ENCODE results near the gene HMGN2.

Gene HMGN2

DNA sequence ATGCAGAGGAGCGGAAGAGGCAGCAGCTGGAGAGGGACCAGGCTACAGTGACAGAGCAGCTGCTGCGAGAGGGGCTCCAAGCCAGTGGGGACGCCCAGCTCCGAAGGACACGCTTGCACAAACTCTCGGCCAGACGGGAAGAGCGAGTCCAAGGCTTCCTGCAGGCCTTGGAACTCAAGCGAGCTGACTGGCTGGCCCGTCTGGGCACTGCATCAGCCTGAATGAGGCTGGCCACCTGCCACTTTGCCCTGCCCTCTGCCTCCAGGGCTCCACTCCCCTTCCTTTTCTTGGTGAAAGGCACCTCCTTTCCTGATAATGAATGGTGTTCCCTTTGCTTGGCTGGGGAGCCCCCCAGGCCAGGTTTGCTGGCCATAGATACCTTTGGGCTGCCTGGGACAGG, 3.3 kb upstream of the HMGN2 start:
- Histone ChIP-seq H3K4me3 (ENCODE audit: low read length) (no peak overlapping the region), H3K9ac (ENCODE audit: low read length) (no peak overlapping the region)

DNA sequence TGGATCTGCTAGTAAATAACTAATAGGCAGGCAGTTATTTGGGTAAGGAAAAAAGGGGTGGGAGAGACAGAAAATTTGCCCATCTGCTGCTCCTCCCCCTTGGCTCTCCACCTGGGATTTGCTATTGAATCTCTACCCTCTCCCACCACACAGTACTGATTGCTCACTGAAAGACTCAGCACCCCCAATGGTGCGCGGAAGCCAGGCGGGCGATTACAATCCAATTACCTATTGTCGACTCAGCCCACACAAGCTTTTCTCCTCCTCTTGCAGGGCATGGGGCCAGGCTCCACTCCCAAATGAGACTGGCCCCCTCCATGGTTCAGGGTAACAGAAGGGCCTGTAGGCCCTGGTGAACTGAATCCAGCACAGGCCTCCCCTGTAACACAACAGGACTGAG, 2.7 kb upstream of the HMGN2 start:
- Histone ChIP-seq H3K4me3 (ENCODE audit: low read length) (no peak overlapping the region), H3K9me3 (ENCODE audit: control insufficient read depth, low read length) (no peaks in the 10 kb centered on the region), H3K4me1 (ENCODE audit: control insufficient read depth, insufficient read depth, low read length) (peaks cover 21% of the 10 kb centered on the region), H3K36me3 (ENCODE audit: control insufficient read depth, insufficient read depth, low read length) (peaks cover 28% of the 10 kb centered on the region), H3K9ac (ENCODE audit: low read length) (no peak overlapping the region), H3K27me3 (ENCODE audit: control insufficient read depth, insufficient read depth, low read length) (no peaks in the 10 kb centered on the region)

More for the DNA sequence above, 3.3 kb upstream of the HMGN2 start:
- H3K4me1 ChIP-seq (ENCODE audit: control insufficient read depth, insufficient read depth, low read length): peaks cover 16% of the 10 kb centered on the region
- H3K9me3 ChIP-seq (ENCODE audit: control insufficient read depth, low read length): no peaks in the 10 kb centered on the region
- H3K27me3 ChIP-seq (ENCODE audit: control insufficient read depth, insufficient read depth, low read length): no peaks in the 10 kb centered on the region
- peaks cover 24% of the 10 kb centered on the region for H3K36me3 ChIP-seq (ENCODE audit: control insufficient read depth, insufficient read depth, low read length)

DNA sequence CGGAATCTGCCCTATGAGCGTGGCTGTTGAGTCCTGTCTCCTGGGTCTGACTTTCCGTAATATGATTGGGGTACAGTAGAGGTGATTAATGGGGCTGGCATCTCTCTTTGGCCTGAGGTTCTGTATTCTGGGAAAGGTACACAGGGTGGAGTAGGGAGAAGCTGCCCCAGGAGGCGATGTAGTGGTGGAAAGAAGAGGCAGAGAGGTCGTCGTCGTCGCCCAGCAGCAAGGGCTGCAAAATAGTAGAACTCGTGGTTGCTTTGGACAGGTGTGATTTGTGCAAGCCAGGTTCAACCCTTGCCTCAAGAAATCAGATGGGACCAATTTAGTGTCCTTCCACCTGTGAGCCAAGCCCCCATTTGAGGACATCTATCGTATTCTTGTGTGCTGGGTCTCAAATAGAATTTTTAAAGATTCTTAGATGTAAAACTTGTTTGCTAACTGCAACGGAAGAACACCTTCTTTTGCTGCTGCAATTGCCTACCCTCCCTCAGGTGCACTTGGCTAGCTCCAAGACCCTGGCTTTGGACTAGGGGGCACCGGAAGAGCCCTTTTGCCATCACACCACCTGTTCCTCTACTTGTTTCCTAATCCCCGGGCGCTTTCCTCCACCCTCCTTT, 1.3 kb upstream of the HMGN2 start:
- Histone ChIP-seq H3K27me3 (ENCODE audit: control insufficient read depth, insufficient read depth, low read length) (no peaks in the 10 kb centered on the region), H3K9me3 (ENCODE audit: control insufficient read depth, low read length) (no peaks in the 10 kb centered on the region), H3K4me3 (ENCODE audit: low read length) (peak overlapping the region; percentile 64), H3K36me3 (ENCODE audit: control insufficient read depth, insufficient read depth, low read length) (peaks cover 17% of the 10 kb centered on the region), H3K4me1 (ENCODE audit: control insufficient read depth, insufficient read depth, low read length) (peaks cover 24% of the 10 kb centered on the region), H3K9ac (ENCODE audit: low read length) (peak overlapping the region; percentile 57)

DNA sequence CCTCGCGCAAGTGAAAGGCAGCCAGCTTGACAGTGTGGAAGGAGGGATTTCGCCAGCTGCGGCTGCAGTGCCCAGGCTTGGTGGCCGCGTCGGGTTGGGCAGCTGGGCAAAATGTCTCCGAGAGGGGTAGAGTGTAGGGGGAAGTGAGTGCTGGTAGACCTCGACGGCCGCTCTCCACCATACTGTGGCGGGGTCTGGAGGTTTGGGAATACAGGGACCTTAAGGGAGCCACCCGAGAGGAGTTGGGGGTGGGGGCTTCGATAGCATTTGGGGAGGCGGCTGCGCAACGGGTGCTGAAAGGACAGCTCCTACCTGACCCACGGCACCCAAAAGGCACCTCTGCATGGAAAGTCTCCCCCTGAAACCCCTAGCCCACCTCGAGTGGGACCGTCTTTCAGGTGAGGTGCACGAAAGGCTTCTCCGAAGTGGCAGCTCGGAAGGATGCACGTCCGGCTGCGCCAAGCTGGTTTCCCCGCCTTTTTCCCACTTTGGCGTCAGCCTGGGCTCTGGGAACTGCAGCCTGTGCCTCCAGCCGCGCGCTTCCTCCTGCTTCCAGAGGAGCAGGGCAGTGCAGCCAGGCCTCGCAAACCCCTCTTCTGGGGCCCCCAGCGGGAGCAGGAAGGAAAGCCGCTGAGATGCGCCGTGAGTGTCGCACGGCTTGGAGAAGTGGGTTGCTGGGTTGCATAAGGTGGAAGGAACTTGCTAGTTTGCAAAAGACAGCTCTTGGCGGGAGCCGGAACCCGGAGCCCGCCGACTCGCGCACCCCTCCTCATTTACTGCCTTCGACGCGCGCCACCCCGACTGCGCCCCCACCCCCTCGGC, 531 bp upstream of the HMGN2 start:
- Histone ChIP-seq H3K4me3 (ENCODE audit: low read length) (peak overlapping the region; percentile 64), H3K27me3 (ENCODE audit: control insufficient read depth, insufficient read depth, low read length) (no peaks in the 10 kb centered on the region), H3K36me3 (ENCODE audit: control insufficient read depth, insufficient read depth, low read length) (peaks cover 17% of the 10 kb centered on the region), H3K9ac (ENCODE audit: low read length) (peak overlapping the region; percentile 57), H3K4me1 (ENCODE audit: control insufficient read depth, insufficient read depth, low read length) (peaks cover 24% of the 10 kb centered on the region), H3K9me3 (ENCODE audit: control insufficient read depth, low read length) (no peaks in the 10 kb centered on the region)

DNA sequence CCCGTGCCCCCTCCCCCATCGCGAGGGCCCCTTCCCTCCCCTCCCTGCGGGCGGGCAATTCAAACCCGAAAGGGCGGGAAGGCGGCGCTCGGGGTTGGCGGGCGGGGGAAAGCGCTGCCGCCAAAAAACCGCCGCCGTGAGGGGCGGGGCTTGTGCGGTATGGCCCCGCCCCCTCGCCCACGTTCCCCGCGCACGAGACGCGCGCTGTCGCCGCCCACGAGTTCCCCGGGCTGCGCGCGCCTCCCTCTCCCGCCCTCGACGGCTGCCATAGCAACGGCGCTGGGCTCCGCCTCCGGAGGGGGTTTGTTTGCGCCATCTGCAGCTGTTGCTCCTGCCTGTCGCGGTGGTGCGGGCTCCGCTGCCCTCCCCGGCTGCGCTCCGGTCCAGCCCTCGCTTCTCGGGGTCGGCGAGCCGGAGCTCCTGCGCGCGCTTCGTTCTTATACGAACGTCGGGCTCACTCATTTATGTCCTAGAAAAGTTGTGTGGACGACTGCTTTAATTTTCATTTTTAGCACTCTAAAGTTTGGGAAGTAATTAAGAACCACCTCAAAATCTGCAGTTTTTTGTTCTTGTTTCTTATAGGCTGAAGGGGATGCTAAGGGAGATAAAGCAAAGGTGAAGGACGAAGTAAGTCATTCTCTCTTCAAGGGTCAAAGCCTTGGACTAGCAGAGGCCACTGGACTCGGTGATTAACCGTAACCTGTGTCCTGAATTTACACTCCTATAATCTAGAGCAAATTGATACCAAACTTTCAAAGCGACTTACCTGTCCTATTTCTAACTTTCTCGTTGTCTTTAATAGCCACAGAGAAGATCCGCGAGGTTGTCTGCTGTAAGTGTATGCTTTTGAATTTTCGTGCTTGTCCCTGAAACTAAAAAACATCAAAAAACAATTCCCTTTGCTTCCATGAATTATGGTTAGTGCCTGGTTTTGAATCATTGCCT, 933 bp downstream of the HMGN2 start:
- peak overlapping the region; percentile 89 for H3K9ac ChIP-seq (ENCODE audit: low read length)
- peaks cover 15% of the 10 kb centered on the region for H3K36me3 ChIP-seq (ENCODE audit: control insufficient read depth, insufficient read depth, low read length)
- H3K4me3 ChIP-seq (ENCODE audit: low read length): peak overlapping the region; percentile 57
- no peaks in the 10 kb centered on the region for H3K27me3 ChIP-seq (ENCODE audit: control insufficient read depth, insufficient read depth, low read length)
- peaks cover 24% of the 10 kb centered on the region for H3K4me1 ChIP-seq (ENCODE audit: control insufficient read depth, insufficient read depth, low read length)
- H3K9me3 ChIP-seq (ENCODE audit: control insufficient read depth, low read length): no peaks in the 10 kb centered on the region

DNA sequence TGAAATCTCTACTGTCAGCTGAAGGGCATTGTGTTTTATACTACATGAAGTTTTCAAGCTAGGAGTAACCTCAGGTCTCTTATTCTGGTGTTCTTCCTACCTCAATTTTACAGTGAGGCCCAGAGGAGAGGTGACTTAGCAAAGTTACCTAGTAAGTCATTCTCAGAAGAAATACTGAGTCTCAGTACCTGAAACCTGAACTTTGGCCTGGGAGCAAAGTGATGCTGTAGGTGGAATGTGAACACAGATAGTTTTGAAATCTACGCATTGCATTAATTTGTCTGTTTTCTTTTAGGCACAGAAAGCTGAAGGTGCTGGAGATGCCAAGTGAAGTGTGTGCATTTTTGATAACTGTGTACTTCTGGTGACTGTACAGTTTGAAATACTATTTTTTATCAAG, 2.6 kb downstream of the HMGN2 start:
- Histone ChIP-seq H3K27me3 (ENCODE audit: control insufficient read depth, insufficient read depth, low read length) (no peaks in the 10 kb centered on the region), H3K4me3 (ENCODE audit: low read length) (no peak overlapping the region), H3K36me3 (ENCODE audit: control insufficient read depth, insufficient read depth, low read length) (peaks cover 14% of the 10 kb centered on the region), H3K9ac (ENCODE audit: low read length) (no peak overlapping the region), H3K4me1 (ENCODE audit: control insufficient read depth, insufficient read depth, low read length) (peaks cover 24% of the 10 kb centered on the region), H3K9me3 (ENCODE audit: control insufficient read depth, low read length) (no peaks in the 10 kb centered on the region)

DNA sequence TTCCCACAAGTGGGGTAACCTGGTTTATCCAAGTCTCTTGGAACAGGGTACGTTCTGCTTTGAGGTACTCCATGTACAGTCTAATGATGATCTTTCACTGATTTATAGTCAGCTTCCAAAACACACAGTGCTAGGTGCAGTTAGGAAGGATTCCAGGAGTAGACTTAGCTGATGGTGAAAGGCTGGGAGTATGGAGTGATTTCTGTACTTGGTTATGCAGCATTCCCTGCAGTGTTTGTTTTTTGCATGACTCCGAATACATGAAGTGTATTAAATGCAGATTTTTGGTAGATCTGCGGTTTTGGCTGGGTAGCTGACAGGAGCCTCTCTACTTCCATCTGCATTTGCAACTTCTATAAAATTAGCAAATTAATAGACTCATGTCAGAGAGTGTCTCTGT, 3.7 kb downstream of the HMGN2 start:
- Histone ChIP-seq H3K4me3 (ENCODE audit: low read length) (no peak overlapping the region), H3K36me3 (ENCODE audit: control insufficient read depth, insufficient read depth, low read length) (peaks cover 14% of the 10 kb centered on the region)

DNA sequence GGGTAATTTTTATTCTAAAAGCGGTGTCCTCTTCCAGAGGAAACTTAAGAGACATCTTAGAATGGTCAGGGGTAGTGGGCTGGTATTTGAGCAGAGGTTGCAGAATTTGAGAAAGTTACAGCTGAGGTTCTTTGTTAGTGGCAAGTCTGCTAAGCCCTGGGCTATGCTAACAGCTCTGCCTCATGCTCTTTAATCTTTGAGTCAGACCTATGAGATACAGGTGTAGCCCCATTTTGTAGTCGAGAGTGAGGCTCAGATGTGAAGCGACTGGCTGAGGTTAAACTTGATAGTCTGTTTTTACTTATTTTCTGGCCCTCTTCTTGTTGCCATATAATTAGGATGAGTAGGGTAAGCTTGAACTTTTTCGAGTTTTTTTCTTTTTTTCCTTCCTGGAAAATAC, 4.7 kb downstream of the HMGN2 start:
- Histone ChIP-seq H3K36me3 (ENCODE audit: control insufficient read depth, insufficient read depth, low read length) (peaks cover 14% of the 10 kb centered on the region), H3K9ac (ENCODE audit: low read length) (no peak overlapping the region), H3K9me3 (ENCODE audit: control insufficient read depth, low read length) (no peaks in the 10 kb centered on the region), H3K4me3 (ENCODE audit: low read length) (no peak overlapping the region), H3K4me1 (ENCODE audit: control insufficient read depth, insufficient read depth, low read length) (peaks cover 12% of the 10 kb centered on the region), H3K27me3 (ENCODE audit: control insufficient read depth, insufficient read depth, low read length) (no peaks in the 10 kb centered on the region)

More for the DNA sequence above, 3.7 kb downstream of the HMGN2 start:
- Histone ChIP-seq H3K4me1 (ENCODE audit: control insufficient read depth, insufficient read depth, low read length) (peaks cover 20% of the 10 kb centered on the region), H3K9me3 (ENCODE audit: control insufficient read depth, low read length) (no peaks in the 10 kb centered on the region), H3K9ac (ENCODE audit: low read length) (no peak overlapping the region), H3K27me3 (ENCODE audit: control insufficient read depth, insufficient read depth, low read length) (no peaks in the 10 kb centered on the region)

DNA sequence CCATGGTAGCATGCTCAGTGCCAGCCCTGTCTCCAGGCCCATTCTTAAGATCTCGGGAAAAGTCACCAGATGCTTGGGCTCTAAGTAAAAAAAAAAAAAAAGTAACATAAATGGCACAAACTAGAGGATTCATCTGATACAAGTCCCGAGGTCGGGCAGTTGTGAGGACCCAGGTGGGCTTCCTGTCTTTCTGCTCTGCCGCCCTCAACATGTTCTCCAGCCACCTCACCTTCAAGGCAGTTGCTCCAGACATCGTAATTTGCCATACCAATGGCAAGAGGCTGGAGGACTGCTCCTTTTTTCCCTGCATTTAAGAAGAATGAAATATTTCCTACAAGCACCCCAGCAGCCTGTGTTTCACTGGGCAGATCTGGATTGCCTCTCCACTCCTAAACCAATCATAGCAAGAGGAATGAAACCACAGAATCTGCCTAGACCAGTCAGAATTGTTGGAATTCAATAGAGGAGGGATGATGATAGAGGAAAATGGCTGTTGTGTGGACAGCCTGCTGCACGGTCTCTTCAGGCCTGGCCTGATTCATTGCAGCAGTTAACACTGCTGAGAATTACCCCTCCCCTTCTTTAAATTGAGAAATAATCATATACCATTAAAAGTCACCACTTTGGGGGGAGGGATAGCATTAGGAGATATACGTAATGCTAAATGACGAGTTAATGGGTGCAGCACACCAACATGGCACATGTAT, 5.4 kb downstream of the HMGN2 start:
- peaks cover 12% of the 10 kb centered on the region for H3K4me1 ChIP-seq (ENCODE audit: control insufficient read depth, insufficient read depth, low read length)
- H3K27me3 ChIP-seq (ENCODE audit: control insufficient read depth, insufficient read depth, low read length): no peaks in the 10 kb centered on the region
- H3K9me3 ChIP-seq (ENCODE audit: control insufficient read depth, low read length): no peaks in the 10 kb centered on the region
- no peak overlapping the region for H3K9ac ChIP-seq (ENCODE audit: low read length)
- H3K36me3 ChIP-seq (ENCODE audit: control insufficient read depth, insufficient read depth, low read length): peaks cover 14% of the 10 kb centered on the region
- H3K4me3 ChIP-seq (ENCODE audit: low read length): no peak overlapping the region

DNA sequence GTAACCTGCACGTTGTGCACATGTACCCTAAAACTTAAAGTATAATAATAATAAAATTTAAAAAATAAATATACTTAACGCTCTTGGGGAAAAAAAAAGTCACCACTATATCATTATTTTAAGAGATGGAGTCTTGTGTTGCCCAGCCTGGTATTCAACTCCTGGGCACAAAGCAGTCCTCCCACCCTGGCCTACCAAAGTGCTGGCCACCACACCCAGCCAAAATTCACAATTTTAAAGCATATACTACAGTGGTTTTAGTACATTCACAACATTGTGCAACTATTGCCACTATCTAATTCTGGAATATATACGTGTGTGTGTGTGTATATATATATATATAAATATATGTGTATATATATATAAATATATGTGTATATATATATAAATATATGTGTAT, 5.9 kb downstream of the HMGN2 start:
- H3K36me3 ChIP-seq (ENCODE audit: control insufficient read depth, insufficient read depth, low read length): peaks cover 14% of the 10 kb centered on the region
- no peaks in the 10 kb centered on the region for H3K27me3 ChIP-seq (ENCODE audit: control insufficient read depth, insufficient read depth, low read length)
- H3K9ac ChIP-seq (ENCODE audit: low read length): no peak overlapping the region
- H3K4me1 ChIP-seq (ENCODE audit: control insufficient read depth, insufficient read depth, low read length): peaks cover 12% of the 10 kb centered on the region
- H3K9me3 ChIP-seq (ENCODE audit: control insufficient read depth, low read length): no peaks in the 10 kb centered on the region
- no peak overlapping the region for H3K4me3 ChIP-seq (ENCODE audit: low read length)

DNA sequence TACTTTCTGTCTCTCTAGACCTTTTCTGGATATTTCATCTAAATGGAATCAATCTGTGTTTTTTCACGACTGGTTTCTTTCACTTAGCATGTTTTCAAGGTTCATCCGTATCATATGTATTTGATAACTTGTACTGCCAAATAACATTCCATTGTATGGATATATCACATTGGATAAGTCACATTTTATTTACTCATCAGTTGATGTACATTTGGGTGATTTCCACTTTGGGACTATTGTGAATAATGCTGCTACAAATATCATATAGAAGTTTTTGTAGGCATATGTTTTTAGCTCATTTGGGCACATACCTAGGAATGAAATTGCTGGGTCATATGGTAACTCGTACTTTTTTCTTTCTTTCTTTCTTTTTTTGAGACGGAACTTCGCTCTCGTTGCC, 6.7 kb downstream of the HMGN2 start:
- H3K27me3 ChIP-seq (ENCODE audit: control insufficient read depth, insufficient read depth, low read length): no peaks in the 10 kb centered on the region
- no peak overlapping the region for H3K4me3 ChIP-seq (ENCODE audit: low read length)
- H3K9me3 ChIP-seq (ENCODE audit: control insufficient read depth, low read length): no peaks in the 10 kb centered on the region
- peaks cover 11% of the 10 kb centered on the region for H3K36me3 ChIP-seq (ENCODE audit: control insufficient read depth, insufficient read depth, low read length)
- H3K4me1 ChIP-seq (ENCODE audit: control insufficient read depth, insufficient read depth, low read length): peaks cover 8% of the 10 kb centered on the region
- no peak overlapping the region for H3K9ac ChIP-seq (ENCODE audit: low read length)
